ENCODE measurements around the gene PRSS35.
"Not testable (repeated sequence)": the region's sequence is repeated elsewhere in the genome, so short reads cannot be mapped to it uniquely, and the experiment has no call there.

PRSS35 gene

DNA sequence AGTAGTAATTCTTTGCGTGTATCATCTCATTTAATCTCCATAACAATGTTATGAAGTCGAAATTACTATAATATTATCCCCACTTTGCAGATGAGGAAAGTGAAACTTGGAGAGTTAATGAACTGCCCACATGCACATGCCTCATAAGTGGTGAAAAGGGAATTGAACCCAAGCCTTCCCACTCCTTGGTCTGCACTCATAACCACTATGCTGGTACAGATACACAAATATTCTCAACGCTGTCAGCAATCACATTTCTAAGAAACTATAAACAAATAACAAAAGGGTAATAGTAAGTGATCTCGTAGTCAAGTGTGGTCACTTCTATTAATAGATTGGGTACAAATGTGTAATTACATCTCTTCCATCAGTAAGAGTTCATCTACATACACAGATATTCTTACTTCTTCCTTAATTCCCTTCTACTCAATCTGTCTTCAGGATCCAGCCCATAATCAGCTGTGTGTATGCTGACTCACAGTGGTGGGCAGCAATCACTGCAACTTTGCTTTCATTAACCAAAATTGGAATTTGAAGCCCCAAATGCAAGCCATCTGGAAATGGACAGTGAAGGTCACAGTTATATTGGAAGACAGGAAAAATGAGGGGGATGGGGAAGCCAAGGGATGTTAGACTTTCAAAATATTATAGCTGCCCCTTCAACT, 6.6 kb downstream of the PRSS35 start:
- no peak for DNase-seq

DNA sequence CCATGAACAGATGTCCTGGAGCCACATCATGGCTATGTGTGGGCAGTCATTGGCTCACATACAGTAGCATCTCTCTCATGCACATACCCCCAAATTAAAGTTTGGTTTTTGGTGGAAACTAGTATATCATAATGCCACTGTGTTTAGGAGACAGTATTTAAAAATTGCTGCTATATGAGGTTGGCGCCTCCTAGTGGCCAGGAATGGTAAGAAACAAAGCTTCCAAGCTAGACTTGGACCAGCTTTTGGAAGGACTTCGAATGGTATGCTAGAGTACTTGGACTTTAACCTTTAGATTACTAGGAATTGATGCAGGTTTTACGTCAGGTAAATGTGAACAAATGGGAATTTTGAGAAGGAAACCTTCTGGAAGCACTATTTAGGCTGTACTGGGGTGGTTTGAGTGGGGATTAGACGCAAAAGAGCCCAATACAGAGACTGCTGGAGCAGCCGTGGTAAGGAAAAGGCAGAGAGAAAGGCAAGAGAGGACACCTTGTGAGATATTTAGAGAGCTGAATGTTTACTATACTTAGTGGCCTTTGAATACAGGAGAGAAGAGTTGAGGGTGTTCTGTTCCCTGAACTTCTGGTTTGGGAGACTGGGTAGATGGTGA, 23.8 kb downstream of the PRSS35 start:
- peak; percentile 34 for DNase-seq

DNA sequence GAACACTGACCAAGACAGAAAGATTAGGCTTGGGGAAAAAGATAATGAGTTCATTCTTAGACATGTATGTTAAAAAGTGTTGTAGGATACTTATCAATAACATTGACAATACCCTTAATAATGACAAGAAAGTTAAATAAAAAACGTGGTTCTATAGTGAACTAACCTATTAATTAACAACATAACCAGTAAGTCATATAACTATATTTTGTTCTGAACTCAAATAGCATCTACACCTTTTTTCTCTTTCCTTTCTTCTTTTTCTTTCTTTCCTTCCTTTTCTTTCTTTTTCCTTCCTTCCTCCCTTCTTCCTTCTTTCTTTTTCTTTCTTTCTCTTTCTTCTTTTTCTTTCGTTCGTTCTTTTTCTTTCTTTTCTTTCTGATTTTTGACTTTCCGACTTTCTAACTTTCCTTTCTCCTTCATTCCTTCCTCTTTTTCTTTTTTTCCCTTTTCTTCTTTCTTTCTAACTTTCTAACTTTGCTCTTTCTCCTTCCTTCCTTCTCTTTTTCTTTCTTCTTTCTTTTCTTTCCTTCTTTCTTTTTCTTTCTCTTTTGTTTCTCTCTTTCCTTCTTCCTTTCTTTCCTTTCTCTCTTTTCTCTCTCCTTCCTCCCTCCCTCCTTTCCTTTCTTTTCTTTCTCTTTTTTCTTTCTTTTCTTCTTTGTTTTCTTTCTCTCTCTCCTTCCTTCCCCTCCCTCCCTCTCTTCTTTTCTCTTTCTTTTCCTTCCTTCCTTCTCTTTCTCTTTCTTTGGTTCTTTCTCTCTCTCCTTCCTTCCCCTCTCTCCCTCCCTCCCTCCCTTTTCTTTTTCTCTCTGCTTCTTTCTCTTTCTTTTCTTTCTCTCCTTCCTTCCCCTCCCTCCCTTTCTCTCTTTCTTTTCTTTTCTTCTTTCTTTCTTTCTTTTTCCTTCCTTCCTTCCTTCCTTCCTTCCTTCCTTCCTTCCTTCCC, 24.6 kb downstream of the PRSS35 start:
- no peak for DNase-seq

DNA sequence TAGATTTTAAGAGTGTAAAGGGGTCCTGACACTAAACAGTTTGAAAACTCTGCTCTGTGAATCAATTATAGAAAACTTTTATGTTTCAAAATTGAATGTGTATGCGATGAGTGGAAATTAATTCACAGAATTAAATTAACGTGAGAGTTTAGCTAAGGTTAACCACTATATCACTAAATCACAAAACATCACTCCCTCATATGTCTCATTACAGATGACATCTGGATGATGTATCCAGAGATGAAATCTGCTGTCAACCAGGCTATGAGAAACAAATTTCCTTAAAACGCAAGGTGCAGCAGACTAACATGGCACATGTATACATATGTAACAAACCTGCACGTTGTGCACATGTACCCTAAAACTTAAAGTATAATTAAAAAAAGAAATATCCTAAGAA, 27.3 kb downstream of the PRSS35 start:
- DNase-seq = no peak

DNA sequence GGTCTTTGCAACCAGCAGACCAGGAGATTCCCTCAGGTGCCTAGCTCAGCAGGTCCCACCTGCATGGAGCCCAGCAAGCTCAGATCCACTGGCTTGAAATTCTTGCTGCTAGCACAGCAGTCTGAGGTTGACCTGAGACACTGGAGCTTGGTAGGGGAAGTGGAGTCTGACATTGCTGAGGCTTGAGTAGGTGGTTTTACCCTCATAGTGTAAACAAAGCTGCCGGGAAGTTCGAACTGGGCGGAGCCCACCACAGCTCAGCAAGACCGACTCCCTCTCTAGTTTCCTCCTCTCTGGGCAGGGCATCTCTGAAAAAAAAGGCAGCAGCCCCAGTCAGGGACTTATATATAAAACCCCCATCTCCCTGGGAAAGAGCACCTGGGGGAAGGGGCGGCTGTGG, 34.3 kb downstream of the PRSS35 start:
- no peak for DNase-seq

DNA sequence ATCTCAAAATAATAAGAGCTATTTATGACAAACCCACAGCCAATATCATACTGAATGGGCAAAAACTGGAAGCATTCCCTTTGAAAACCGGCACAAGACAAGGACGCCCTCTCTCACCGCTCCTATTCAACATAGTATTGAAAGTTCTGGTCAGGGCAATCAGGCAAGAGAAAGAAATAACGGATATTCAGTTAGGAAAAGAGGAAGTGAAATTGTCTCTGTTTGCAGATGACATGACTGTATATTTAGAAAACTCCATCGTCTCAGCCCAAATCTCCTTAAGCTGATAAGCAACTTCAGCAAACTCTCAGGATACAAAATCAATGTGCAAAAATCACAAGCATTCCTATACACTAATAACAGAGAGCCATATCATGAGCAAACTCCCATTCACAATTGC, 38.1 kb downstream of the PRSS35 start:
- not testable (repeated sequence) for DNase-seq

DNA sequence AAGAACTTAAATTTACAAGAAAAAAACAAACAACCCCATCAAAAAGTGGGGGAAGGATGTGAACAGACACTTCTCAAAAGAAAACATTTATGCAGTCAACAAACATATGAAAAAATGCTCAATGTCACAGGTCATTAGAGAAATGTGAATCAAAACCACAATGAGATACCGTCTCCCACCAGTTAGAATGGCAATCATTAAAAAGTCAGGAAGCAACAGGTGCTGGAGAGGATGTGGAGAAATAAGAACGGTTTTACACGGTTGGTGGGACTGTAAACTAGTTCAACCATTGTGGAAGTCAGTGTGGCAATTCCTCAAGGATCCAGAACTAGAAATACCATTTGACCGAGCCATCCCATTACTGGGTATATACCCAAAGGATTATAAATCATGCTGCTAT, 39.4 kb downstream of the PRSS35 start:
- not testable (repeated sequence) for DNase-seq

DNA sequence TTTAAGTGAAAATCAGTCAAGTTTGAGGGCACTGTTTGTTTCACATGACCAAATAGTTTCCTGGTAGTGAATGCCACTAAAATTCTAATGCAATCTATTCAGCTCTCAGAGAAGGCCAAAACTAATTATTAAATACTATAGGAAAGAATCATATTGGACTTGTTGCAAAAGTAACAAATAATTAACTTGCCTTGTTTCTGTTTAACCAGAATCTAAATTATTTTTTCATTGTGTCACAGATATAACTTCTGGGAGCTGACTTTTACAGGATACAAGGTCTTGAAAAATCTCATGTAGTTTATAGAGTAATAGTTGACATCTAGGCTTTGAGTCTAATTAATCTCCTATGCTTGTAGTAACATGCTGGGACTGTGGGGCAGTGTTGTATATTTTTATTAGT, 44.5 kb downstream of the PRSS35 start:
- no peak for DNase-seq

DNA sequence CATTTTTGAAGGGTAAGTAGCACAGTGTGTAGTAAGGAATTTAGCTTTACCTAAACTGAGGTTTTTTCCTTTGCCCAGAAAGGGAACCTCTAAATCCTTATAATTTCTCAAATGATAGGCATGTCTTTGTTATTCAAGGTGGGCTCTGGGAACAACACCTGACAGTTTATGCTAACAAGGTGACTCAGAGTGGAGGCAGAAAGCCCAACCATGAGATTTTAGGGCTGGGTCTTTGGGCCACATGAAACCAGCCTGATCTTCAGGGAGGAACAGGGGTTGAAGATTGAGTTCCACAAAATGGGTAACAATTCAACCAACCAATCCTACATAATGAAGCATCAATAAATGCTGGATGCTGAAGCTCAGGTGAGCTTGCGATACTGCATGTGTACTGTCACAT, 46.6 kb downstream of the PRSS35 start:
- DNase-seq = no peak

DNA sequence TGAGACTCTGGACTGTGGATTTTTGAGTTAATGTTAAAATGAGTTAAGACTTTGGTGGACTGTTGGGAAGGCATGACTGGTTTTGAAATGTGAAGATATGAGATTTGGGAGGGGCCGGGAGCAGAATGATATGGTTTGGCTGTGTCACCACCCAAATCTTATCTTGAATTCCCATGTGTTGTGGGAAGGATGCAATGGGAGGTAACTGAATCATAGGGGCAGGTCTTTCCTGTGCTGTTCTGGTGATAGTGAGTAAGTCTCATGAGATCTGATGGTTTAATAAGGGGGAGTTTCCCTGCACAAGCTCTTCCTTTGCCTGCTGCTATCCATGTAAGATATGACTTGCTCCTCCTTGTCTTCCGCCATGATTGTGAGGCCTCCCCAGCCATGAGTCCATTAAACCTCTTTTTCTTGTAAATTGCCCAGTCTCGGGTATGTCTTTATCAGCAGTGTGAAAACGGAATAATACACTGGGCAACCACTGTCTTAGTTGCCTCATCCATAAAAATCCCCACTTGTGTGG, 59.4 kb downstream of the PRSS35 start:
- DNase-seq = not testable (repeated sequence)

DNA sequence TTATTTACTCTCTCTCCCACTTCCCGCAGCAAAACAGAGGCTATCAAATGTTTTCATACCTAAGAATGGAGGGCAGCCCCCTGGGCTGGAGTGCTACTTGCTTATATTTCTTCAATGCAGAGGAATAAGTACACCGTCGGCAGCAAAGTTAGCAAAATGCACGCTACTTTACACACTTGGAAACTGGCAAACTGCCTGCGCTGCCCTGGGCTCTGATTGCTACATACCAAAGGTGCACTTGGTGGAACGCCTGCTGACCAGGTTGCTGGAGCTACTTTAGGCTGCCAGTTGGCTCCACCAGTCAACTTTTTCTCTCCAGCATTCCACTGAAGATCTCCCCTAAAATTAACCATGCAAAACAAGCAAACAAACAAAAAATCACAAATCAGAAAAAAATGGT, 62.4 kb downstream of the PRSS35 start:
- DNase-seq = no peak
